HCT116 (cell line): ENCODE data around the gene MARCKSL1. TPM values are rescaled to one million over a fixed set of nuclear protein-coding genes. Genes with fewer than 3 reads are reported as not detected.

Experiments
- ATAC-seq: fragments of 200-7000 bp; cut with Tn5 transposase; 2 replicates; pipeline ENCODE4 v1.9.1; 2020; ENCODE audit warnings: mild to moderate bottlenecking, moderate library complexity
- Bru-seq: library from RNA; stranded (reverse); fragments of 400-500 nt; gene quantifications from one replicate; lab custom pipeline; 2021; lab: Mats Ljungman, UMichigan
- BruChase-seq, 2 experiments: library from RNA; stranded (reverse); fragments of 400-500 nt; gene quantifications; one replicate each; lab custom pipeline; 2021; lab: Mats Ljungman, UMichigan
- BruUV-seq: library from RNA; stranded (reverse); fragments of 400-500 nt; replicated peaks from 2 replicates; lab custom pipeline; 2021; lab: Mats Ljungman, UMichigan
- CTCF ChIA-PET: fragments of 300-600 bp; sonication (Branson Sonifier 250); formaldehyde crosslinking; loops from one replicate; lab custom pipeline; 2021; ENCODE audit warnings: antibody characterized with exemption; lab: Charles Lee
- POLR2A ChIA-PET: fragments of 300-600, 350-600 bp; sonication (Branson Sonifier 250); formaldehyde crosslinking; loops from one replicate; lab custom pipeline; 2021; ENCODE audit warnings: antibody characterized with exemption; lab: Charles Lee
- RAD21 ChIA-PET, 2 experiments: fragments of 300-600 bp; sonication (Branson Sonifier 250); formaldehyde crosslinking; loops; one replicate each; lab custom pipeline; 2023; ENCODE audit warnings: low total read pairs in 2 of 2; ENCODE audit not compliant: uncharacterized antibody in 2 of 2, unreplicated experiment in 2 of 2, low non-redundant PET in 1 of 2; lab: Charles Lee
- DNase-seq: peaks from one replicate; pipeline ENCODE4 v3.0.0-alpha.2; 2010; ENCODE audit warnings: low read depth, low spot score
- H2AFZ ChIP-seq: fragments of 200-600 bp; shearing (Covaris generic), sonication (generic); 2 replicates; pipeline ENCODE4 v1.6.1; 2017; ENCODE audit warnings: low read depth, mixed run types, mixed read lengths, antibody characterized with exemption, low read length; ENCODE audit not compliant: poor library complexity, severe bottlenecking
- H3K27ac ChIP-seq: 2 replicates; pipeline ENCODE4 v1.5.1; 2012; ENCODE audit warnings: low read depth, low read length
- H3K27me3 ChIP-seq: fragments of 200-600 bp; sonication (generic); 2 replicates; pipeline ENCODE4 v1.6.1; 2016; ENCODE audit warnings: mixed run types, low read length, mixed read lengths; ENCODE audit not compliant: insufficient read depth
- H3K36me3 ChIP-seq, 2 experiments: fragments of 200-500 bp in 1 of 2; fragments of 200-600 bp in 1 of 2; sonication (Bioruptor generic) in 1 of 2; sonication (generic) in 1 of 2; 2 replicates each; pipeline versions ENCODE4 v1.5.1 to v1.6.1; 2014 to 2016; ENCODE audit warnings: low read length in 2 of 2, inconsistent platforms in 1 of 2, mixed read lengths in 1 of 2, mixed run types in 1 of 2; ENCODE audit not compliant: insufficient read depth in 2 of 2, control insufficient read depth in 1 of 2
- H3K4me1 ChIP-seq, 2 experiments: fragments of 200-600 bp in 1 of 2; sonication (generic) in 1 of 2; 2 replicates each; pipeline versions ENCODE4 v1.5.1 to v1.6.1; 2012 to 2017; ENCODE audit warnings: low read length in 2 of 2, inconsistent platforms in 1 of 2, mild to moderate bottlenecking in 1 of 2, mixed read lengths in 1 of 2, mixed run types in 1 of 2, moderate library complexity in 1 of 2; ENCODE audit not compliant: insufficient read depth in 2 of 2, control insufficient read depth in 1 of 2
- H3K4me2 ChIP-seq: fragments of 200-600 bp; sonication (generic); 2 replicates; pipeline ENCODE4 v1.6.1; 2017; ENCODE audit warnings: mixed run types, low read length, mixed read lengths
- H3K4me3 ChIP-seq, 2 experiments: fragments of 200-600 bp in 1 of 2; sonication (generic) in 1 of 2; replicated peaks in 1 of 2; 2 replicates each; pipeline ENCODE4 v1.5.1; 2011 to 2016; ENCODE audit warnings: low read length in 2 of 2, control low read depth in 1 of 2, low read depth in 1 of 2, mild to moderate bottlenecking in 1 of 2, mixed read lengths in 1 of 2, mixed run types in 1 of 2
- H3K79me2 ChIP-seq: fragments of 200-600 bp; sonication (generic); 2 replicates; pipeline ENCODE4 v1.6.1; 2017; ENCODE audit warnings: mild to moderate bottlenecking, mixed run types, low read length, moderate library complexity, mixed read lengths; ENCODE audit not compliant: insufficient read depth
- H3K9ac ChIP-seq: fragments of 200-600 bp; sonication (generic); 2 replicates; pipeline ENCODE4 v1.6.1; 2016; ENCODE audit warnings: low read length, mixed read lengths
- H3K9me2 ChIP-seq: fragments of 200-600 bp; sonication (generic), shearing (Covaris generic); 2 replicates; pipeline ENCODE4 v1.6.1; 2017; ENCODE audit warnings: mixed run types, mild to moderate bottlenecking, moderate library complexity; ENCODE audit not compliant: insufficient read depth
- H3K9me3 ChIP-seq, 2 experiments: fragments of 200-500 bp in 1 of 2; fragments of 200-600 bp in 1 of 2; sonication (Bioruptor generic) in 1 of 2; sonication (generic) in 1 of 2; 2 replicates each; pipeline ENCODE4 v1.6.1; 2014 to 2017; ENCODE audit warnings: low read length in 2 of 2, mixed read lengths in 2 of 2, inconsistent platforms in 1 of 2, low read depth in 1 of 2, mild to moderate bottlenecking in 1 of 2, mixed run types in 1 of 2, moderate library complexity in 1 of 2; ENCODE audit not compliant: control insufficient read depth in 1 of 2, insufficient read depth in 1 of 2
- H4K20me1 ChIP-seq: fragments of 200-600 bp; sonication (generic), shearing (Covaris generic); 2 replicates; pipeline ENCODE4 v1.6.1; 2017; ENCODE audit warnings: mixed run types, mild to moderate bottlenecking, moderate library complexity; ENCODE audit not compliant: insufficient read depth
- CTCF ChIP-seq, 3 experiments: fragments of 200-600 bp in 1 of 3; sonication (generic) in 1 of 3; IDR thresholded peaks in 2 of 3; conservative IDR thresholded peaks in 1 of 3; 2 replicates each; pipeline ENCODE4 v1.5.1; 2012 to 2017; ENCODE audit warnings: low read depth in 2 of 3, low read length in 2 of 3, antibody characterized with exemption in 1 of 3, borderline replicate concordance in 1 of 3, control low read depth in 1 of 3, mild to moderate bottlenecking in 1 of 3, mixed read lengths in 1 of 3, mixed run types in 1 of 3, moderate library complexity in 1 of 3; ENCODE audit not compliant: insufficient read depth in 1 of 3
- EZH2phosphoT487 ChIP-seq: fragments of 200-600 bp; IDR thresholded peaks from 2 replicates; pipeline ENCODE4 v1.6.1; 2018; ENCODE audit warnings: antibody characterized with exemption, borderline replicate concordance
- MAX ChIP-seq: IDR thresholded peaks from 2 replicates; pipeline ENCODE4 v1.6.1; 2012
- POLR2A ChIP-seq: IDR thresholded peaks from 2 replicates; pipeline ENCODE4 v1.7.0; 2011; ENCODE audit warnings: borderline replicate concordance; ENCODE audit not compliant: insufficient read depth, insufficient read length; ENCODE audit errors: extremely low read depth
- POLR2AphosphoS5 ChIP-seq: IDR thresholded peaks from 2 replicates; pipeline ENCODE4 v1.6.1; 2011; ENCODE audit warnings: mild to moderate bottlenecking, low read depth, low read length, moderate library complexity
- RAD21 ChIP-seq: IDR thresholded peaks from 2 replicates; pipeline ENCODE4 v1.6.1; 2012; ENCODE audit warnings: low read depth, mild to moderate bottlenecking
- SIN3A ChIP-seq: IDR thresholded peaks from 2 replicates; pipeline ENCODE4 v1.6.1; 2012; ENCODE audit warnings: low read depth
- TCF7L2 ChIP-seq: IDR thresholded peaks from 2 replicates; pipeline ENCODE4 v1.7.0; 2011; ENCODE audit warnings: borderline replicate concordance, inconsistent platforms; ENCODE audit not compliant: insufficient read depth, insufficient read length; ENCODE audit errors: extremely low read depth
- YY1 ChIP-seq: IDR thresholded peaks from 2 replicates; pipeline ENCODE4 v1.6.1; 2011; ENCODE audit warnings: low read length, low read depth, moderate library complexity, mild to moderate bottlenecking; ENCODE audit not compliant: insufficient replicate concordance; ENCODE audit errors: extremely low read depth
- ZFX ChIP-seq: fragments of 450-650 bp; IDR thresholded peaks from 2 replicates; pipeline ENCODE4 v1.6.1; 2017
- intact Hi-C: fragments of 100-400 bp; cut with micrococcal nuclease; formaldehyde crosslinking; loops from 2 replicates; pipeline ENCODE4 v1.10.0; 2022
- long read RNA-seq: library from polyadenylated mRNA; unstranded; transcript quantifications from one replicate; pipeline ENCODE4 v2.0.0, GENCODE V29; 2021; ENCODE audit not compliant: unreplicated experiment
- polyA plus RNA-seq: library from polyadenylated mRNA; unstranded; fragments of >200 nt; gene quantifications from 2 replicates; pipeline ENCODE4 v1.2.1, GENCODE V29; 2012; ENCODE audit warnings: missing spikeins
- total RNA-seq: library from RNA; stranded (reverse); gene quantifications from one replicate; pipeline ENCODE4 v1.2.1, GENCODE V29; 2021; ENCODE audit not compliant: unreplicated experiment

MARCKSL1 gene, protein sequence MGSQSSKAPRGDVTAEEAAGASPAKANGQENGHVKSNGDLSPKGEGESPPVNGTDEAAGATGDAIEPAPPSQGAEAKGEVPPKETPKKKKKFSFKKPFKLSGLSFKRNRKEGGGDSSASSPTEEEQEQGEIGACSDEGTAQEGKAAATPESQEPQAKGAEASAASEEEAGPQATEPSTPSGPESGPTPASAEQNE
- 127 TPM for total RNA-seq
- polyA plus RNA-seq, result 69.6 and 89.3 TPM in 2 replicates
- percentile 83 among the genes with signal in this experiment for Bru-seq, nascent RNA
- BruChase-seq, experiment 1, labeled RNA remaining after a 6-hour chase, result percentile 99 among the genes with signal in this experiment
- percentile 97 among the genes with signal in this experiment for BruChase-seq, experiment 2, labeled RNA remaining after a 2-hour chase
- long read RNA-seq, transcript MARCKSL1-201 (2 exons, 1,699 nt), result major isoform, 555 of 599 reads
- long read RNA-seq, partial matches to known transcripts, result 0 of 599 reads
- long read RNA-seq, other reads (novel, unspliced or antisense), result 44 of 599 reads

DNA sequence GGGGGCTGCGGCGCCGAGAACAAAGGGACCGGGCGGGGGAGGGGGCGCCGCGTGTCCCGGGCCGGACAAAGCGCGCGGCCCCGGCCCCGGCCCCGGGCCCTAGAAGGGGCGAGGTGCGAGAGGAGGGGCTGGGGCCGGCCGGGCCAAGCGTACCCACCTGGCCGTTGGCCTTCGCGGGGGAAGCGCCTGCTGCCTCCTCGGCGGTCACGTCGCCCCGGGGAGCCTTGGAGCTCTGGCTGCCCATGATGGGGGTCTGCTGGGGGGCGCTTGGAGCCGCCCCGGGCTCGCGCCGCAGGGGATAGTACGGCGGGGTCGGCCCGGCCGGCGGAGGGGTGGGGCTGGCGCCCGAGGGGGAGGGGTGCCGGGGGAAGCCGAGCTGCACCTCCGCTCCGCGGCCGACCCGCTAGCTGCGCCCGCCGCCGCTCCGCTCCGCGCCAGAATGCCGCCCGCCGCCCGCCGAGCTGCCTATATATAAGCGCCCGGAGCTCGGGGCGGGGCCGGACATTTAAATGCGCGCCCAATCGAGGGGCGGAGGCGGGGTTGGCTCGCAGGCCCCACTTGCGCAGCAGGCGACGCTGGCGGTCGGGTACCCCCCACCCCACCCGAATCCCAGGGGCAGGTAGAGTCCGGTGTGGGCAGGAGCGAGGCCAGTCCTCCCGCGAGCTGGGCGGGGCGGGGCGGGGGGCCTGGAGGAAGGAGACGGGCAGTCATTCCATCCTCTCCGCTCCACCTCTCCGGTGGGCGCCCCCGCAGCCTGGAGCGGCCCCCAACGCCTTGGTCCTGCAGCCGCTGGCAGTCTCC lies at the start of gene MARCKSL1:
TSS of gene MARCKSL1 (minus strand) at position 444 of the 801 bp plus-strand sequence. CDS start at position 244, 200 bp downstream.
- peak; percentile 32 for DNase-seq
- H3K27me3 ChIP-seq, result no peaks in the 10 kb centered on the region
- ChIA-PET POLR2A (interaction anchor here (0.7 to 2.1 kb wide), 15 partner anchors 10 to 191 kb away, joined by 3 to 22 read pairs (median 4); partner anchors contain the start of genes BSDC1, HDAC1, IQCC and TXLNA), RAD21 (interaction anchor here in 1 of 2 experiments (0.7 to 1.3 kb wide), 3 partner anchors 94 to 120 kb away, joined by 4 read pairs; no protein-coding TSS in a partner anchor), CTCF (interaction anchor here (0.7 to 2.0 kb wide), 3 partner anchors 16 to 115 kb away, joined by 3 to 8 read pairs (median 3); no protein-coding TSS in a partner anchor)
- peak within 1 kb of the TSS; percentile 70 for H3K27ac ChIP-seq
- intact Hi-C loops, result no loop called here
- peaks cover 22 to 62% of the 10 kb centered on the region in 2 experiments for H3K4me1 ChIP-seq
- no peaks in the 10 kb centered on the region for H3K9me3 ChIP-seq
- H3K79me2 ChIP-seq, result peaks cover 24% of the 10 kb centered on the region
- H3K9me2 ChIP-seq, result no peaks in the 10 kb centered on the region
- TF ChIP-seq CTCF (IDR thresholded peaks at IDR 0.05 in 2 of 3, conservative IDR thresholded peaks at IDR 0.05 in 1 of 3; ENCODE audit: borderline replicate concordance in 1 of 3, insufficient read depth in 1 of 3, low read depth in 2 of 3, low read length in 2 of 3) (no peak), SIN3A (peak; percentile 87), RAD21 (no peak), POLR2AphosphoS5 (peak; percentile 99), ZFX (peak; percentile 59; the same call in 1 of the 2 replicates), TCF7L2 (peak; percentile 68), POLR2A (peak; percentile 94), YY1 (no peak), EZH2phosphoT487 (no peak), MAX (peak; percentile 52; the same call in 1 of the 2 replicates)
- BruUV-seq, result no TSS peak
- peak within 1 kb of the TSS; percentile 93 for H3K4me2 ChIP-seq
- H3K4me3 ChIP-seq, result peak within 1 kb of the TSS; percentile 61 to 77
- peaks cover 2 to 24% of the 10 kb centered on the region in 2 experiments; a peak in 3 of 4 replicates for H3K36me3 ChIP-seq
- no peaks in the 10 kb centered on the region for H4K20me1 ChIP-seq
- H2AFZ ChIP-seq, result no peak within 1 kb of the TSS
- peak; percentile 72 for ATAC-seq
- peak within 1 kb of the TSS; percentile 78 for H3K9ac ChIP-seq
